Breast epithelium (tissue), 4 donors: Measurements from ENCODE around the gene PHIP. TPM values are rescaled to one million over a fixed set of nuclear protein-coding genes. Genes with fewer than 3 reads are reported as not detected.

ENCODE experiments used
- DNase-seq, 2 donors: peaks; one replicate each; pipeline ENCODE4 v3.0.0-alpha.2; 2019; ENCODE audit warnings: low spot score in 2 of 2
- H3K27ac ChIP-seq, 2 donors: fragments of 200-600 bp; sonication (generic) in 1 of 2; one replicate each; pipeline ENCODE4 v1.5.1; 2016 to 2019; ENCODE audit warnings: mild to moderate bottlenecking in 1 of 2
- H3K27me3 ChIP-seq, 2 donors: fragments of 200-600 bp; sonication (generic) in 1 of 2; one replicate each; pipeline versions ENCODE4 v1.5.1 to v1.6.0; 2017 to 2019; ENCODE audit warnings: control low read depth in 1 of 2, mild to moderate bottlenecking in 1 of 2
- H3K36me3 ChIP-seq: fragments of 200-600 bp; one replicate; pipeline ENCODE4 v1.5.1; 2019
- H3K4me1 ChIP-seq, 2 donors: fragments of 200-600 bp; sonication (generic); one replicate each; pipeline ENCODE4 v1.5.1; 2016 to 2019; ENCODE audit warnings: control low read depth in 1 of 2
- H3K4me3 ChIP-seq, 3 donors: fragments of 200-600 bp; sonication (generic); 1 replicate in 2 of 3; 2 replicates in 1 of 3; pipeline ENCODE4 v1.5.1; 2016 to 2019; ENCODE audit warnings: mild to moderate bottlenecking in 3 of 3, moderate library complexity in 2 of 3
- H3K9me3 ChIP-seq, 2 donors: fragments of 200-600 bp; sonication (generic) in 1 of 2; one replicate each; pipeline ENCODE4 v1.5.1; 2016 to 2019; ENCODE audit warnings: control low read depth in 1 of 2
- POLR2A ChIP-seq: fragments of 450-650 bp; IDR thresholded peaks from one replicate; pipeline ENCODE4 v1.6.1; 2016; ENCODE audit warnings: antibody characterized with exemption, mild to moderate bottlenecking, moderate library complexity
- POLR2AphosphoS5 ChIP-seq, 3 donors: sonication (generic); formaldehyde crosslinking; IDR thresholded peaks; one replicate each; pipeline ENCODE4 v1.6.1; 2017; ENCODE audit warnings: antibody characterized with exemption in 3 of 3
- intact Hi-C: fragments of 100-400 bp; cut with DNase I; formaldehyde crosslinking; loops from one replicate; pipeline ENCODE4 v1.15.1; 2023; ENCODE audit warnings: low total_unique reads
- total RNA-seq, 3 donors: library from RNA; depleted of rRNA; stranded (reverse); fragments of >200 nt; gene quantifications; one replicate each; pipeline ENCODE4 v1.1.0, GENCODE V29; 2016
- TF ChIP-seq, protein P1 (sequence below), 3 donors: fragments of 450-650 bp; IDR thresholded peaks; one replicate each; pipeline ENCODE4 v1.5.1; 2016 to 2017; ENCODE audit warnings: antibody characterized with exemption in 3 of 3, mild to moderate bottlenecking in 3 of 3, moderate library complexity in 3 of 3

The PHIP gene
- total RNA-seq, 3 donors from 2014 or later = 31.7 to 73.6 (median 44.9) TPM

DNA sequence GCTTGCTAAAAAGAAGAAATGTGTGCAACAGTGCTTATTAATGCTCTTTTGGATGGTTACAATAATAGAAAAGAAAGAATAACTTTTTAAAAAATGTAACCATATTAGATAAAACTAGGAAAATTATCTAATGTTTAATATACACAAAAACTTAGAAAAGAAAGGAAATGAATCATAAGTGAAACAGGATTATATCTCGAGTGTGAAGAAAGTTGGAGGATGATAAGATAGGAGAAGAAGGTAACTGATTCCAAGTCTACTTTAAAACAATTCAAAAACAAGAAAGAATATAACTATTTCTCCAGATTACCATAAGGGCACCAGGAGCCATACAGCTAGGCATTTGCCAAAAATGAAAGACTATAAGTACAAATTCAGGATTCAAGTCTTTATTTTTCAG lies 73.0 kb downstream of the PHIP start:
- Histone ChIP-seq H3K9me3 (no peaks in the 10 kb centered on the region), H3K27me3 (no peaks in the 10 kb centered on the region), H3K27ac (no peak overlapping the region), H3K4me1 (no peaks in the 10 kb centered on the region), H3K4me3 (no peak overlapping the region), H3K36me3 (peaks cover 18% of the 10 kb centered on the region)
- DNase-seq = no peak
- TF ChIP-seq, protein P1, sequence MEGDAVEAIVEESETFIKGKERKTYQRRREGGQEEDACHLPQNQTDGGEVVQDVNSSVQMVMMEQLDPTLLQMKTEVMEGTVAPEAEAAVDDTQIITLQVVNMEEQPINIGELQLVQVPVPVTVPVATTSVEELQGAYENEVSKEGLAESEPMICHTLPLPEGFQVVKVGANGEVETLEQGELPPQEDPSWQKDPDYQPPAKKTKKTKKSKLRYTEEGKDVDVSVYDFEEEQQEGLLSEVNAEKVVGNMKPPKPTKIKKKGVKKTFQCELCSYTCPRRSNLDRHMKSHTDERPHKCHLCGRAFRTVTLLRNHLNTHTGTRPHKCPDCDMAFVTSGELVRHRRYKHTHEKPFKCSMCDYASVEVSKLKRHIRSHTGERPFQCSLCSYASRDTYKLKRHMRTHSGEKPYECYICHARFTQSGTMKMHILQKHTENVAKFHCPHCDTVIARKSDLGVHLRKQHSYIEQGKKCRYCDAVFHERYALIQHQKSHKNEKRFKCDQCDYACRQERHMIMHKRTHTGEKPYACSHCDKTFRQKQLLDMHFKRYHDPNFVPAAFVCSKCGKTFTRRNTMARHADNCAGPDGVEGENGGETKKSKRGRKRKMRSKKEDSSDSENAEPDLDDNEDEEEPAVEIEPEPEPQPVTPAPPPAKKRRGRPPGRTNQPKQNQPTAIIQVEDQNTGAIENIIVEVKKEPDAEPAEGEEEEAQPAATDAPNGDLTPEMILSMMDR (IDR thresholded peaks at IDR 0.05) = no peak
- TF ChIP-seq POLR2AphosphoS5 (IDR thresholded peaks at IDR 0.05) (no peak), POLR2A (no peak)
- intact Hi-C loops = no loop called here

DNA sequence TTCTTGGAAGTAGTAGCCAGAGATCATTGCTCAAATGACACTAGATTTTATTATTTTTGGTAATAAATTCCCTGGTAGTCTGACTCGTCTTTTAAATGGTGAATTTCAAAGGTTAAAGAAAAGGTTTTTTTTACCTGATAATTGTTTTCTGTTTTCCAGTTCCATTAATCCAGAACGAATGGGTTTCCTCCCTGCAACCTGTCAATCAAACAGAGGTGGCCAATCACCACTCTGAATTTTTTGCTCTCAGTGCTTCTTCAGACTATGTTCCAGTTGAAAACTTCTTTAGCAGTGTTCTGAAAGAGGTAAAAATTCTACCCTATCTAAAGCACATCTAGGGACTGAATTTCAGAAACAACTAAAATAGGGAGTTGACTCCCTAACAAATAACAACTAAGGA lies 73.8 kb downstream of the PHIP start:
- no peak for DNase-seq
- H3K9me3 ChIP-seq = no peaks in the 10 kb centered on the region
- no peak overlapping the region for H3K4me3 ChIP-seq
- H3K36me3 ChIP-seq = peaks cover 18% of the 10 kb centered on the region
- no peak overlapping the region for H3K27ac ChIP-seq
- H3K27me3 ChIP-seq = no peaks in the 10 kb centered on the region
- H3K4me1 ChIP-seq = no peaks in the 10 kb centered on the region
- TF ChIP-seq, protein P1 (IDR thresholded peaks at IDR 0.05) = no peak
- TF ChIP-seq POLR2AphosphoS5 (IDR thresholded peaks at IDR 0.05) = no peak
- no peak for TF ChIP-seq POLR2A
- intact Hi-C loops = no loop called here

DNA sequence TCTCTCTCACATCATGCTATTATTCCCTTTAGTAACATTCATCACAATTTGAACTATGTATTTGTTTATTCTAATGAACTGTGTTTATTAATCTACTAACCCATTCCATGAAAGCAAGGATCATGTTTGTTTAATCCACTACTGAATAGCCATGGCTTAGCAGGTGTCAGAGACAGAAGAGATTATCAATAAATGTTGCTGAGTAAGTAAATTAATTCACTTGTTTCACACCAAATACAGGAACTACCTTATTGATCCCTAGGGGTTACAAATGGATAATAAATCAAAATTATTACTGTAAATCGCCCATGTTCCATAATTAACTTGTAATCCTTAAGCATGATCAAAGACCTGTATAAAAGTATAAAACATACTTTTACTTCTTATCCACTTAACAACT lies 76.6 kb downstream of the PHIP start:
- no peak overlapping the region for H3K27ac ChIP-seq
- no peak for DNase-seq
- TF ChIP-seq, protein P1 (IDR thresholded peaks at IDR 0.05) = no peak
- TF ChIP-seq POLR2AphosphoS5 (IDR thresholded peaks at IDR 0.05) (no peak), POLR2A (no peak)
- no peaks in the 10 kb centered on the region for H3K9me3 ChIP-seq
- H3K4me3 ChIP-seq = no peak overlapping the region
- intact Hi-C loops = no loop called here
- peaks cover 23% of the 10 kb centered on the region for H3K36me3 ChIP-seq
- H3K4me1 ChIP-seq = no peaks in the 10 kb centered on the region
- no peaks in the 10 kb centered on the region for H3K27me3 ChIP-seq

DNA sequence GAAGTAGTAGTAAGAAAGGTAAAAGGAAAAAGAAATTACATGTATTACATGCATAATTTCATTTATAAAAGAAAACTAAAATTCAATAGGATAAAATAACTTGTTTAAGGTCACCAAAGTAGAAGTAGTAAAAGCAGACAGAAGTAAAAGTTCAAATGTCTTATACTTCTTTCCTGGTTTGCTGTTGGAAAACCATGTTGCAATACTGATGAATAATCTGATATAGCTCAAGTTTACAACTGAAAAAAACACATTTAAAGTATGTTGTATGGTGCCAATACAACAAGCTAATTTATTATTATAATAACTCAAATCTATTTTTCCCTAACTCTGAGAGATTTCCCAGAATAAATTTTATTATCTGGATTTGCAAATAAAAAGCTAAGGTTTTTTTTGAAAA lies 78.3 kb downstream of the PHIP start:
- H3K4me3 ChIP-seq = no peak overlapping the region
- no peaks in the 10 kb centered on the region for H3K27me3 ChIP-seq
- H3K9me3 ChIP-seq = no peaks in the 10 kb centered on the region
- TF ChIP-seq, protein P1 (IDR thresholded peaks at IDR 0.05) = no peak
- TF ChIP-seq POLR2AphosphoS5 (IDR thresholded peaks at IDR 0.05) = no peak
- TF ChIP-seq POLR2A = no peak
- intact Hi-C loops = no loop called here
- DNase-seq = no peak
- H3K36me3 ChIP-seq = peaks cover 36% of the 10 kb centered on the region
- no peaks in the 10 kb centered on the region for H3K4me1 ChIP-seq
- H3K27ac ChIP-seq = no peak overlapping the region

DNA sequence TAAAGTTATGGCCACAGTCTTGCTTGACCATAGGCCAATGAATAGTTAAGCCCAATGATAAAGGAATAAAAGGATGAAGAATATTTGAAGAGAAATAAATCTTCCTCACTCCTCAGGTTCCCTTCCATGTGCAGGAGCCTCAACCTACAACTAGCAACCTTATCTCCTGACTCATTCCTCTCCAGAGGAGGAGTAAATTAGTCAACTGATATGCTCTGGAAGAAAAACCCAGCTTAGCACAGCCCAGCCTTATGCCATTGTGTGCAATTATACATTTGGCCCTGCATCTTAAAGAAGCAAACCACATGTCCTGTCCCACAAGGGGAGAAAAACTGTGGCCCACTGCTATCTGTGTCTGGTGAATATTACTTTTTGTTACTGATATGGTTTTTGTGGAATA lies 82.1 kb downstream of the PHIP start:
- Histone ChIP-seq H3K27ac (no peak overlapping the region), H3K4me1 (no peaks in the 10 kb centered on the region), H3K4me3 (no peak overlapping the region), H3K9me3 (no peaks in the 10 kb centered on the region), H3K36me3 (peaks cover 33% of the 10 kb centered on the region), H3K27me3 (no peaks in the 10 kb centered on the region)
- intact Hi-C loops = no loop called here
- TF ChIP-seq POLR2A = no peak
- TF ChIP-seq, protein P1 (IDR thresholded peaks at IDR 0.05) = no peak
- TF ChIP-seq POLR2AphosphoS5 (IDR thresholded peaks at IDR 0.05) = no peak
- DNase-seq = no peak
